A673 (cell line): ENCODE results near the gene MINK1.

Experiments
- CTCF ChIP-seq: fragments of 300-800, 200-600 bp; sonication (generic); conservative IDR thresholded peaks from 2 replicates; pipeline ENCODE4 v1.5.1; 2017; ENCODE audit warnings: low read depth, mild to moderate bottlenecking, antibody characterized with exemption, low read length, moderate library complexity, mixed read lengths
- EZH2 ChIP-seq: fragments of 200-600 bp; sonication (generic); IDR thresholded peaks from 2 replicates; pipeline ENCODE4 v1.6.1; 2017; ENCODE audit warnings: borderline replicate concordance, low read depth, mild to moderate bottlenecking, mixed read lengths, antibody characterized with exemption, low read length; ENCODE audit not compliant: poor library complexity, severe bottlenecking

GRCh38 chr17:4833178-4833940 lies at the start of gene MINK1:
- TF ChIP-seq EZH2 (no peak), CTCF (no peak)
